ENCODE results near the gene CNTN4.

GRCh38 chr3:2495746-2496145 lies 397.1 kb downstream of the CNTN4 start:
- TF ChIP-seq CTCF (IDR thresholded peaks at IDR 0.05) (no peak), POLR2A (IDR thresholded peaks at IDR 0.05) (no peak)
